Measurements from ENCODE around the gene IQGAP1. TPM values are rescaled to one million over a fixed set of nuclear protein-coding genes. Genes with fewer than 3 reads are reported as not detected.

Gene IQGAP1
- total and polyA plus RNA-seq, 2 donors from 2014 or later: 70.0 to 218 TPM

- Histone ChIP-seq H3K27me3 (ENCODE audit: control insufficient read depth, insufficient read depth, low read length) (no peaks in the 10 kb centered on the region), H3K9ac (ENCODE audit: low read length in 3 of 3) (no peak overlapping the region), H3K9me3 (ENCODE audit: control insufficient read depth in 2 of 3, insufficient read depth in 1 of 3, low read length in 3 of 3) (no peaks in the 10 kb centered on the region), H3K4me1 (ENCODE audit: control insufficient read depth in 2 of 3, insufficient read depth in 2 of 3, low read depth in 1 of 3, low read length in 3 of 3) (peaks cover 0 to 10% (median 5%) of the 10 kb centered on the region in 3 donors), H3K4me3 (ENCODE audit: low read length in 3 of 3) (no peak overlapping the region), H3K36me3 (ENCODE audit: control insufficient read depth in 2 of 3, insufficient read depth in 3 of 3, low read length in 3 of 3) (peaks cover 0 to 5% (median 4%) of the 10 kb centered on the region in 3 donors), H3K27ac (ENCODE audit: low read depth in 2 of 2, low read length in 2 of 2) (no peak overlapping the region)
- TF ChIP-seq CTCF (IDR thresholded peaks at IDR 0.05; ENCODE audit: borderline replicate concordance, extremely low read depth, insufficient read depth): no peak
- no peak for FAIRE-seq
- DNase-seq: no peak
- intact Hi-C loops (cut with DNase I): no loop called here
Observed at GRCh38 chr15:90394748-90395442, 6.9 kb downstream of the IQGAP1 start.

GRCh38 chr15:90396321-90396720 lies 8.3 kb downstream of the IQGAP1 start:
- Histone ChIP-seq H3K27ac (ENCODE audit: low read depth in 2 of 2, low read length in 2 of 2) (no peak overlapping the region), H3K27me3 (ENCODE audit: control insufficient read depth, insufficient read depth, low read length) (no peaks in the 10 kb centered on the region), H3K36me3 (ENCODE audit: control insufficient read depth in 2 of 3, insufficient read depth in 3 of 3, low read length in 3 of 3) (peaks cover 0 to 4% (median 2%) of the 10 kb centered on the region in 3 donors), H3K4me3 (ENCODE audit: low read length in 3 of 3) (no peak overlapping the region), H3K9ac (ENCODE audit: low read length in 3 of 3) (no peak overlapping the region), H3K4me1 (ENCODE audit: control insufficient read depth in 2 of 3, insufficient read depth in 2 of 3, low read depth in 1 of 3, low read length in 3 of 3) (peaks cover 6 to 15% (median 15%) of the 10 kb centered on the region in 3 donors), H3K9me3 (ENCODE audit: control insufficient read depth in 2 of 3, insufficient read depth in 1 of 3, low read length in 3 of 3) (no peaks in the 10 kb centered on the region)
- intact Hi-C loops (cut with DNase I): no loop called here
- no peak for TF ChIP-seq CTCF (IDR thresholded peaks at IDR 0.05; ENCODE audit: borderline replicate concordance, extremely low read depth, insufficient read depth)
- FAIRE-seq (no peak), DNase-seq (no peak)

- Histone ChIP-seq H3K36me3 (ENCODE audit: control insufficient read depth in 2 of 3, insufficient read depth in 3 of 3, low read length in 3 of 3) (no peaks in the 10 kb centered on the region), H3K9me3 (ENCODE audit: control insufficient read depth in 2 of 3, insufficient read depth in 1 of 3, low read length in 3 of 3) (no peaks in the 10 kb centered on the region), H3K27ac (ENCODE audit: low read depth in 2 of 2, low read length in 2 of 2) (peak overlapping the region; percentile 73 to 93), H3K4me1 (ENCODE audit: control insufficient read depth in 2 of 3, insufficient read depth in 2 of 3, low read depth in 1 of 3, low read length in 3 of 3) (peaks cover 6 to 28% (median 24%) of the 10 kb centered on the region in 3 donors), H3K9ac (ENCODE audit: low read length in 3 of 3) (peak overlapping the region in 2 of 3 donors; percentile 31), H3K4me3 (ENCODE audit: low read length in 3 of 3) (peak overlapping the region; percentile 13 to 23 (median 16)), H3K27me3 (ENCODE audit: control insufficient read depth, insufficient read depth, low read length) (no peaks in the 10 kb centered on the region)
- no peak for TF ChIP-seq CTCF (IDR thresholded peaks at IDR 0.05; ENCODE audit: borderline replicate concordance, extremely low read depth, insufficient read depth)
- DNase-seq: no peak
- intact Hi-C loops (cut with DNase I): no loop called here
- FAIRE-seq: no peak
Observed at GRCh38 chr15:90400005-90400758, 12.1 kb downstream of the IQGAP1 start.
